Choroid plexus epithelial cell (primary cell): ENCODE results near the gene CPA5.

Experiments used
- DNase-seq: peaks from one replicate; pipeline ENCODE4 v3.0.0-alpha.2; 2010; ENCODE audit warnings: low read depth
- H3K4me3 ChIP-seq: 2 replicates; pipeline ENCODE4 v1.5.1; 2011; ENCODE audit warnings: low read depth, mild to moderate bottlenecking, control low read depth, low read length, moderate library complexity
- CTCF ChIP-seq: conservative IDR thresholded peaks from 2 replicates; pipeline ENCODE4 v1.5.1; 2011; ENCODE audit warnings: low read depth, mild to moderate bottlenecking, control low read depth, inconsistent platforms, low read length, moderate library complexity

The CPA5 gene

GRCh38 chr7:130302649-130303048 lies 42.0 kb upstream of the CPA5 start:
- no peak for TF ChIP-seq CTCF
- no peak overlapping the region for H3K4me3 ChIP-seq
- DNase-seq = no peak

GRCh38 chr7:130303127-130303526 lies 41.5 kb upstream of the CPA5 start:
- H3K4me3 ChIP-seq = no peak overlapping the region
- DNase-seq = no peak
- no peak for TF ChIP-seq CTCF

- no peak for DNase-seq
Measured at GRCh38 chr7:130303551-130303950, 41.1 kb upstream of the CPA5 start.

GRCh38 chr7:130303982-130304381 lies 40.6 kb upstream of the CPA5 start:
- TF ChIP-seq CTCF = no peak
- H3K4me3 ChIP-seq = no peak overlapping the region
- DNase-seq = no peak

More at GRCh38 chr7:130303551-130303950, 41.1 kb upstream of the CPA5 start:
- no peak overlapping the region for H3K4me3 ChIP-seq
- TF ChIP-seq CTCF = no peak

GRCh38 chr7:130304878-130305277 lies 39.7 kb upstream of the CPA5 start:
- TF ChIP-seq CTCF = no peak
- H3K4me3 ChIP-seq = no peak overlapping the region
- DNase-seq = no peak

GRCh38 chr7:130305433-130306042 lies 39.1 kb upstream of the CPA5 start:
- no peak for DNase-seq
- no peak for TF ChIP-seq CTCF

GRCh38 chr7:130309986-130310385 lies 34.6 kb upstream of the CPA5 start:
- no peak for TF ChIP-seq CTCF
- no peak overlapping the region for H3K4me3 ChIP-seq
- DNase-seq = no peak

More at GRCh38 chr7:130305433-130306042, 39.1 kb upstream of the CPA5 start:
- no peak overlapping the region for H3K4me3 ChIP-seq
